ENCODE data around the gene KRT7. TPM values are rescaled to one million over a fixed set of nuclear protein-coding genes. Genes with fewer than 3 reads are reported as not detected.

KRT7 gene
- total RNA-seq, 1 donor from 2014 or later = not detected

GRCh38 chr12:52199294-52199919, 33.6 kb upstream of the KRT7 start:
- DNase-seq = no peak

DNA sequence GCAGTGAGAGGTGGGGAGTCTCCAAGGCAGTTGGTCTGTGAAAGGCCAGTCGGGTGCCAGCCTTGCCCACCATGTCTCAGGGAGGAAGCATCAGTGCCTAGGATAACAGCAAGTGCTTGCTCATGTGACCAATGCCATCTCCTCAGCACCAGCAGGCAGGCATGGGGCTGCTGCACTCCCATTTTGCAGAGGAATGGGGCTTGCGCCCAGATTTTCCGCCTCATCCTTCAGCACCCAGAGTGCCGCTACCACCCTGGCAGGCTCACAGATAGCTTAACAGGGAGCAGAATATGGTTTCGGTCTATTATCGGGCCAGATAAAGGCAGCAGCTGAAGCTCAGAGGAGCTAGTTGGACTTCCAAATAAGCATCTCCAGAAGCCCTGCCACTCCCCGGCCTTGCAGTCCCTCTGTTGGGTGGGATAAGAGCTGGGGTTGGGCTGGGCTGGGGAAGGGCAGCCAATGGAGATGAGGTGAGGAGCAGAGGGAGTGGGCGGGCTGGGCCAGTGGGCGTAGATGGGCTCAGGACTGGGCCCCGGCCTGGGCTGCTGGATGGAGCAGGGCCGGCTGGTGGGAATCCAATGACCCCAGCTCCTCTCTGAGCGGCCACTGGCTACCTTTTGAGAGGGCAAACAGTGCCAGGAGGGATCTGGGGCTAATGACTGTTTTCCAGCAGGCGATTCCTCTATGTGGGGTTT, 32.8 kb upstream of the KRT7 start:
- no peak for DNase-seq

DNA sequence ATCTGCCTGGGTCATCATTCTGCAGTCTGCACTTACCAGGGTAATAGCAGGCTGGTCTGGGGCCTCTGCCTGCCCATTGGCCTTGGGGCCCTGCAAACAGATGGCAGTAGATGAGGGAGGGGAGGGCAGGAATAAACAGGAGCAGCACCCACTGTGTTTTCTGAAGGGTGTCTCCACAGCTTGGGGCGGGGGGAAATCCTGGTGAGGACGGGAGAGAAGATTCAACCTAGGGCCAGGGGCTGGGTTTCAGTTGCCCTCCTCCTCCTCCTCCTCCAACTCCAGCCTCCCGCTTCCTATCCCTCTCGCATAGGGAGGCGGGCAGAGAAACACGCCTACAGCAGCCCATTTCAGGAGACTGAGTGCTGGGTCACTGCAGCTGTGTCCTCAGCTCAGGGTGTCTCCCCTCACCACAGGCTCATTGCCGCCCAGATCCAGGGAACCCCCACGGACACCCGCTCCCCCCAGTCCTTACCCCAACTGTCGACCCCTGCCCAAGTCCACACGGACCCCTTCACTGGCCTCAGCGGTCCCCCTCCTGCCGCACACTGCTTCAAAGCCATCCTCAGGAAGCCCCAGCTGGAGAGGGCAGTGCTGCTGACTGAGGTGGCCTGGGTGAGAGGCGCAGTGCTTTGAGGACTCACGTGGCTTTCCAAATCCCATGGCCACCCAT, 32.1 kb upstream of the KRT7 start:
- DNase-seq = no peak

- DNase-seq = no peak
Measured at GRCh38 chr12:52201451-52201839, 31.6 kb upstream of the KRT7 start.

DNA sequence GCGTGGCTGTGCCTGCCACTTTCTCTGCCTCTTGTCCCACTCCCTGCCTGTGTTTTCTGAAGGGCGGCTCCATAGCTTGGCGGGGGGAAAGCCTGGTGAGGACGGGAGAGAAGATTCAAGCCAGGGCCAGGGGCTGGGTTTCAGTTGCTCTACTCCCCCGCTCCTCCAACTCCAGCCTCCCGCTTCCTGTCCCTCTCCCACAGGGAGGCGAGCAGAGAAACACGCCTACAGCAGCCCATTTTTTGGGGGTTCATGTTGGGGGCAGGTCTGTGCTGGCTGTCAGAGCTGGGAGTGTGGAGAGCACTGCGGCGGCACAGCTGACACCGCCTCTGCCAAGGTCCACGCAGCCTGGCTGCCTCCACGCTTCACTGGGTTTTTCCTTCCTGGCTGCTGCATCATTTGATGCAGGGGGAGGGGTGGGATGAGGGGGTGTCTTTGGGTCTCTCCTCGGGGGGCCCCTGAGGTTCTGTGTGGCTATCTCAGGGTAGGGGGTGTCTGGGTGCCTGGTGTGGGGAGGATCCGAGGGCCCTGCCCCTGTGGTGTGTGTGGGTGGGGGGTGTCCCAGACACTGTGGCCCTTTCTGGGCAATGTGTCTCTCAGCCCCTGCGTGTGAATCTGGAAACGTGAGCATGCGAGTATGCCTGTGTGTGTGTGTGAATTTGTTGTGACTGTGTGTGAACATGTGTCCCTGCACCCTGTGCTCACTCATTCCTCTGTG, 30.5 kb upstream of the KRT7 start:
- no peak for DNase-seq

- DNase-seq = peak; percentile 45
Measured at GRCh38 chr12:52203079-52203921, 29.7 kb upstream of the KRT7 start.

DNA sequence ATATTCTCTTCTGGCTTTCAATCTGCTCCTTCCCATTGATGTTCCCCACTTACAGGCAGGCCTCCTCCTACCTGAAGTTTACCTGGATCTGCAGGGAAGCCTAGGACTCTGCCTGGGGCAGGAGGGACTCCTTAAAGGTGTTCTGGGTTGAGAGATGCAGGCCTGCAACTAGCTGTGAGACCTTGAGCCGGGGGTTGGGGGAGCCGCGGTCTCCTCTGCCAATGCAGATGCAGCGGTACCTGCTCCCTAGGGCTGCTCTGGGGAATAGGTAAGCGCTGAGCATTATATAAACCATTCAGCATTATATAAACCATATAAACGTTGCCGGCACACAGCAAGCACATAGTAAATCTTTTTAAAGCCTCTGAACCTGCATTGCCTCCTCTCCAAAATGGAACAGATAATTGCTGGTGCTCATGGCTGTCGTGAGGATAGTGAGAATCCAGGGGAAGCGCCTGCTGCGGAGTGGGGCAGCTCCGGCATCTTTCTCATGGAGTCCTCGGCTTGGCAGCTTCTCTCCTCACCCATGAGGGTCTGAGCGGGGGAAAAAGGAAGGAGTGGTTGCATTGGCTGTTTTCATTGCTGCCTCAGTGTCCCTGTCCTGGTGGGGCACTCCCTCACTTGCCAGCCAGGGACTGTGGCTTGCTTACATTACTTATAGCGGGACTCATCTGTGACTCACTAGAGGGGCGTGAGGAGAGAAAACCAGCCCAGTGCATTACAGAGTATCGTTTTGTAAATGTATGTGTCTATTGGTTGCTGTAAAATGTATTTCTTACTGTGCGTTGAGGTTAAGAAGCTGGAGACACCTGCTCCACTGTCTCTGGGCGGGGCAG, 28.7 kb upstream of the KRT7 start:
- DNase-seq = no peak

GRCh38 chr12:52204931-52205505, 28.0 kb upstream of the KRT7 start:
- no peak for DNase-seq

DNA sequence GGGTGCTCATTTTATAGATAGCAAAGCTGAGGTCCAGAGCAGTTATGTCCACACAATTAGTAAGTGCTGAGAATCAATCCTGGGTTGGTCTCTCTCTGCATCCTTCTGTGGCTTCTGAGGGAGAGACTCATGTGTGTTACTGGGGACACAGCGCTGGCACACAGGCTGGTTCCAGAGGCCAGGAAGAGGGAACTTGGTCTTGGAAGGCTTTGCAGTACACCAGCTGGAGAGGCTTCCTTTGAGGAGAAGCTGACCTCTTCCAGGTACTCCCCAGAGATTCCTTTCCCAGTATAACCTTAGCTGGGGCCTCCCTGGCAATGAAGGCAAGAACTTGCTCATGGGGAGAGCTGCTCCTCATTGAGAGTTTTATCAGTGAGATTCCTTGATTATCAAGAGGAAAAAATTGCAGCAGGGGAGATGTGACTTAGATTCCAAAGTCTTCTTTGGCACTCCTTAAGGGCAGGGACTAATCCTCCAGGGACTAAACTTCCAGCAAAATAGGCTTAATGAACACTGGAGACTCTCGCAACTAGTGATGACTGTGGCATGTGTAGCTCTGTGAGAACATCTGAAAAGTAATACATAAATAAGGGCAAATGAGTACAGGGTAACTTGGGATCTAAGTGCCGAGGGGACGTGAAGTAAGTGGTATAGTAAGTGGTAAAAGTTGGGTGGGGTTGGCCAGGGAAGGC, 27.3 kb upstream of the KRT7 start:
- DNase-seq = no peak

GRCh38 chr12:52206304-52207040, 26.6 kb upstream of the KRT7 start:
- DNase-seq = no peak

- no peak for DNase-seq
Measured at GRCh38 chr12:52207106-52207505, 25.9 kb upstream of the KRT7 start.

- DNase-seq = no peak
Measured at GRCh38 chr12:52207895-52208294, 25.1 kb upstream of the KRT7 start.

- no peak for DNase-seq
Measured at GRCh38 chr12:52208424-52209165, 24.4 kb upstream of the KRT7 start.

- DNase-seq = no peak
Measured at GRCh38 chr12:52209321-52209720, 23.7 kb upstream of the KRT7 start.

GRCh38 chr12:52210186-52210924, 22.7 kb upstream of the KRT7 start:
- no peak for DNase-seq

DNA sequence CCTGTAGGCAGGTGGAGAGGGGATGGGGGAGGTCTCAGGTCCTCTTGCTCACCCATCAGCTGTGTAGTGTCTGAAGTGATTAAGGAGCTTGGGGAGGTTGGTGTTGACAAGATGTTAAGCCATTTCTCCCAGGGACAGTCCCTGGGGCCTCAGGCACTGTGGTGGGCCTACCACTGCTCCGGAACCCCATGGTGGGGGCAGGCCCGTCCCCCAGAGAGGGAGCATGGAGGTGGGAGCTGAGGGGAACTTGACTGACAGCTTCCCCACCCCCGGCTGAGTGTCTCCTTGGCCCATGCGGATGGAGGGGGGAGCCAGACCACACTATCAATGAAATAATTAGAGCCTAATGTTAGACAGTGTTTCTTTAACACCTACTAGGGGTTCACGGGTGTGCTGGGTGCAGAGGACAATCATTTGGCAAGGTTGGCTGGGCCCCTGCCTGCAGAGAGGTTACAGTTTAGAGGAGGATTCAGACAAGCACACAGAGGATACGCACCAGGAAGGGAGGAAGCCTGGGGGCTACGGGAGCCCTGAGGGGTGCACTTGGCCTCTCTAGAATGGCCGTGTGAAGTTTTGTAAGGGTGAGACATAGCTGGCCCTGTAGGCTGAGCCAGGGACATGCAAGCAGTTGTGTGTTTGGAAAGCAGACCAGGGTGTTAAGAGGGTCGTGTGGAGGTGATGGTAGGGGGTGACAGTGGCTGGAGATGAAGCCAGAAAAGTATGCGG, 22.0 kb upstream of the KRT7 start:
- DNase-seq = no peak
